NCI-H69 (cell line): ENCODE data around the gene MAPK14.

Experiments
- DNase-seq: peaks from one replicate; lab custom pipeline; 2025; lab: John Stamatoyannopoulos, UW

The MAPK14 gene

GRCh38 chr6:36138667-36139066 lies 111.1 kb downstream of the MAPK14 start:
- no peak for DNase-seq

GRCh38 chr6:36139431-36139830 lies 111.8 kb downstream of the MAPK14 start:
- DNase-seq = peak; percentile 52

GRCh38 chr6:36139991-36140710 lies 112.5 kb downstream of the MAPK14 start:
- DNase-seq = peak; percentile 42

GRCh38 chr6:36141091-36141490 lies 113.5 kb downstream of the MAPK14 start:
- no peak for DNase-seq

DNA sequence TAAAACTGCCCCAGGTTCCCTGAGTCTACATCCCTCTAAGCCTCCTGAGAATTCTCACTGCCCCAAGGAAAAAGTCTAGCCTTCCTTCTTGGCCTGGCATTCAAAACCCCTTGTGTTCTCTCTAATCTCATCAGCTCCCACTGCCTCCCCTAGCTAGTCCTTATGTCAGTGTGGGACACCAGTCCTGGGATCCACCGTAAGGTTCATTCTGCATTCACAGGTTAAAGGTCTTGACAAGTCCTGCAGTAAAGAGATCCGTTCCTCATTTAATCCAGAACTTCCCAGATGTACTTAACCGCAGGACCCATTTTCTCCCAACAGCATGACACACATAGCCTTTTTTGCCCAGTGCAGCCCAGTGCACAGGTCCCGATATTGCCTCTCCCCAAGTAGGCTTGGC lies 114.4 kb downstream of the MAPK14 start:
- no peak for DNase-seq

DNA sequence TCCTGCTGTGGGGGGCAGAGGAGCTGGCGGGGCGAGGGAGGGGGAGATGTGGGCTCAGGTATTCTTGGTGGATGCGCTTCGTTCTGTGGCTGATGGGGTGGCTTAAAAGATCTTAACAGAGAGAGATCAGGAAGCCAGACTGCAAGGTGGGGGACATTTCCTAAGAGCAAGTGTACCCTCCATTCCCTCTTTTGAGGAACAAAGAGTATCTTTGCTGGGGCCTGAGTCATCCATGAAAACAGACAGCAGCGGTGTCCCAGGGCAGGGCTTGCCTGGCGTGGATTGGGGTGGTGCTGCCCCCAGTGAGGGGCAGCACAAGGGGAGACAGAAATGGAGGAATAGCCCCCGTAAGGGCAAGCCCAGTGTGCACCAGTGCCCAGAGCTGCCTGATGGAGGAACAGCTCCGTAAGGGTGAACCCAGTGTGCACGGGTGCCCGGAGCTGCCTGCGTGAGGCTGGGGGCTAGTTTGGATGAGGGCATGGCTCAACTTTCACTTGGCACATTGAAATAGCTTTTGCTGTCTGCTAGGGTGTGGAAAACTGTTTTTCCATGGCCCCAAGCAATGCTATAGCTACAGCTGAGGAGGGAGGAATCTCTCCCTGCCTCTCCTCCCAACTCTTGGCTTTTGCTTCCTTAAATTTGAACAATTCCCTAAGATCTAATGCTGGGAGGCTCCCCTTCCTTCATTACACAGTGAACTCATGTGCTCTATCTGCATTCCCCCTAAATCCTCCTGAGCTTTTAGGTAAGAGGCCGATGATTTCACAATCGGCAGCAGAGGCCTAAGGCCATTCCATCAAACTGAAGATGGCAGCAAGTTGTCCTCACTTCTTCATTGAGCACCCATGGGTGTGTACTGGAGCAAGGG lies 115.6 kb downstream of the MAPK14 start:
- no peak for DNase-seq

- no peak for DNase-seq
Measured at GRCh38 chr6:36145495-36145894, 117.9 kb downstream of the MAPK14 start.

GRCh38 chr6:36147294-36147693 lies 119.7 kb downstream of the MAPK14 start:
- DNase-seq = no peak

- DNase-seq = no peak
Measured at GRCh38 chr6:36149476-36149875, 121.9 kb downstream of the MAPK14 start.

- DNase-seq = no peak
Measured at GRCh38 chr6:36150283-36150682, 122.7 kb downstream of the MAPK14 start.

DNA sequence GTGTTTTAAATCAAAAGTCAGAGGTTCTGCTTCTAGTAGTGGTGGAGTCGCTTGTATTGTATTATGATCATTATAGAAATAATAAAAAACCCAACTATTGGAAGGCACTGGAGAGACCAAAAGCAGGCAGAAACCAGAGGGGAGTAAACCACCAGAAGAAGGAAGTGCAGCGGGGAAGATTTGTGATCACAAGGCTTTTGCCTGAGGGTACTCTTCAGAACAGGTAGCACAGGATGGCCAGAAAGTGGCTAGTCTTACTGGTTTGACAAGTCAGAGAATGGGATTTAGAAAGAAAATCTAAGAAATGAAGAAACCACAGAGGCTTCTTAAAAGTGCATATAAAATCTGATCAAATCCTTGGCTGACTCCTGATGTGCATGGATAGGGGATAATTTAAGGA lies 126.7 kb downstream of the MAPK14 start:
- no peak for DNase-seq

DNA sequence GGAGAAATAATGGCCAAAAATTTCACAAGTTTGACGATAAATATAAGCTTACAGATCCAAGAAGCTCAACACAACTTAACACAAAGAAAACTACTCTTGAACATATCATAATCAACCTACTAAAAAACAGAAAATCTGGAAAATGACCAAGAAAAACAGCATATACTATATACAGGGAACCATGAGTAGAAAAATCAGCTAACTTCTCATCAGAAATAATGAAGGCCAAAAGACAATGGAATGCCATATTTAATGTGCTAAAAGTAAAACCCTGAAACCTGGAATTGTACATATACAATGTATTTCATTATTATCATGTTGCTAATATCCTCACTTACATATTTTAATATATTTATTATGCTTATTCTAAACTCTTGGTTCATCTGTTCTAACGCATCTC lies 128.1 kb downstream of the MAPK14 start:
- no peak for DNase-seq

- DNase-seq = no peak
Measured at GRCh38 chr6:36160147-36160760, 132.6 kb downstream of the MAPK14 start.
